A673 (cell line): Measurements from ENCODE around the gene STING1. TPM values are rescaled to one million over a fixed set of nuclear protein-coding genes. Genes with fewer than 3 reads are reported as not detected.

Source experiments
- BruUV-seq: library from RNA; stranded (reverse); fragments of 400-500 nt; replicated peaks from 2 replicates; lab custom pipeline; 2021; lab: Mats Ljungman, UMichigan
- CTCF ChIA-PET: fragments of 300-600 bp; sonication (Branson Sonifier 250); formaldehyde crosslinking; loops from one replicate; lab custom pipeline; 2022; ENCODE audit warnings: antibody characterized with exemption; lab: Charles Lee
- POLR2A ChIA-PET: fragments of 300-600 bp; sonication (Branson Sonifier 250); formaldehyde crosslinking; loops from one replicate; lab custom pipeline; 2022; ENCODE audit warnings: antibody characterized with exemption; ENCODE audit not compliant: low non-redundant PET; lab: Charles Lee
- DNase-seq: peaks from one replicate; pipeline ENCODE4 v3.0.0-alpha.2; 2015; ENCODE audit warnings: low spot score
- H3K27ac ChIP-seq: fragments of 200-600 bp; sonication (generic); 2 replicates; pipeline ENCODE4 v1.5.1; 2016; ENCODE audit warnings: mixed run types, low read depth, mild to moderate bottlenecking, mixed read lengths, antibody characterized with exemption, low read length; ENCODE audit not compliant: poor library complexity, severe bottlenecking
- H3K27me3 ChIP-seq: fragments of 200-600 bp; sonication (generic); replicated peaks from 2 replicates; pipeline ENCODE4 v1.6.1; 2017; ENCODE audit warnings: mixed run types, low read depth, mild to moderate bottlenecking, mixed read lengths, antibody characterized with exemption, low read length; ENCODE audit not compliant: insufficient read depth, poor library complexity
- H3K36me3 ChIP-seq: fragments of 200-600 bp; sonication (generic); 2 replicates; pipeline ENCODE4 v1.6.1; 2016; ENCODE audit warnings: mixed run types, mild to moderate bottlenecking, mixed read lengths, antibody characterized with exemption, low read length; ENCODE audit not compliant: insufficient read depth, poor library complexity, severe bottlenecking
- H3K4me1 ChIP-seq: fragments of 200-600 bp; sonication (generic); 2 replicates; pipeline ENCODE4 v1.6.1; 2017; ENCODE audit warnings: mixed run types, mild to moderate bottlenecking, mixed read lengths, antibody characterized with exemption, low read length; ENCODE audit not compliant: insufficient read depth, poor library complexity, severe bottlenecking
- H3K4me3 ChIP-seq: fragments of 200-600 bp; sonication (generic); 2 replicates; pipeline ENCODE4 v1.5.1; 2016; ENCODE audit warnings: low read depth, mixed run types, mild to moderate bottlenecking, mixed read lengths, low read length; ENCODE audit not compliant: poor library complexity, severe bottlenecking
- H3K9me3 ChIP-seq: fragments of 200-600 bp; sonication (generic); 2 replicates; pipeline ENCODE4 v1.6.1; 2016; ENCODE audit warnings: mixed run types, low read depth, mild to moderate bottlenecking, mixed read lengths, antibody characterized with exemption, low read length; ENCODE audit not compliant: poor library complexity, severe bottlenecking
- EZH2 ChIP-seq: fragments of 200-600 bp; sonication (generic); IDR thresholded peaks from 2 replicates; pipeline ENCODE4 v1.6.1; 2017; ENCODE audit warnings: borderline replicate concordance, low read depth, mild to moderate bottlenecking, mixed read lengths, antibody characterized with exemption, low read length; ENCODE audit not compliant: poor library complexity, severe bottlenecking
- intact Hi-C: fragments of 100-400 bp; cut with micrococcal nuclease; formaldehyde crosslinking; loops from one replicate; pipeline ENCODE4 v1.10.0; 2022; ENCODE audit not compliant: unreplicated experiment
- total RNA-seq: library from RNA; stranded (reverse); gene quantifications from 2 replicates; pipeline ENCODE4 v1.2.3, GENCODE V29; 2021
- TF ChIP-seq, protein P1 (sequence below): fragments of 300-800, 200-600 bp; sonication (generic); conservative IDR thresholded peaks from 2 replicates; pipeline ENCODE4 v1.5.1; 2017; ENCODE audit warnings: low read depth, mild to moderate bottlenecking, antibody characterized with exemption, low read length, moderate library complexity, mixed read lengths

The STING1 gene
- total RNA-seq, 1 experiment from 2014 or later, result 30.7 TPM

DNA sequence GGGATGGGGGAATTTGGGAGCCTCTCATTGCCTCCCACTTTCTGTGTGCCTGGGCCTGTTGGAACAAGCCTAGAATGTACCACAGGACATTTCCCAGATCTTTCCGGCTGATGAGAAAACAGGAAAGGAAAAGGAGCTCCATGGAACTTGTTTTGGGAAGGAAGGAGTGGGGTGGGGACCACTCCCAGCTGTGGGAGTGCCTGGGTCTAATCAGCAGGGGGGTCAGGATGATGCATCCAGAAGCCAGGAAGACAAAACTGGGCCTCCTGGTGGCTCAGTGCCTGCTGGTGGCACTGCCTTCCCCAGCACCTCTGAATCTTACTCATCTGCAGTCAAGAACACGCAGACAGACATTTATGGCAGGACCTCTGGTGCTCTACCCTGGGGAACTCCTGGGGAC lies 9.0 kb downstream of the STING1 start:
- Histone ChIP-seq H3K27me3 (no peaks in the 10 kb centered on the region), H3K4me3 (no peak overlapping the region), H3K4me1 (peaks cover 14% of the 10 kb centered on the region), H3K27ac (no peak overlapping the region), H3K9me3 (no peaks in the 10 kb centered on the region), H3K36me3 (peaks cover 20% of the 10 kb centered on the region)
- CTCF ChIA-PET, result no interaction called here
- BruUV-seq, result no TSS peak
- DNase-seq, result no peak
- POLR2A ChIA-PET, result no interaction called here
- intact Hi-C loops, result no loop called here
- TF ChIP-seq EZH2, result no peak
- TF ChIP-seq, protein P1, sequence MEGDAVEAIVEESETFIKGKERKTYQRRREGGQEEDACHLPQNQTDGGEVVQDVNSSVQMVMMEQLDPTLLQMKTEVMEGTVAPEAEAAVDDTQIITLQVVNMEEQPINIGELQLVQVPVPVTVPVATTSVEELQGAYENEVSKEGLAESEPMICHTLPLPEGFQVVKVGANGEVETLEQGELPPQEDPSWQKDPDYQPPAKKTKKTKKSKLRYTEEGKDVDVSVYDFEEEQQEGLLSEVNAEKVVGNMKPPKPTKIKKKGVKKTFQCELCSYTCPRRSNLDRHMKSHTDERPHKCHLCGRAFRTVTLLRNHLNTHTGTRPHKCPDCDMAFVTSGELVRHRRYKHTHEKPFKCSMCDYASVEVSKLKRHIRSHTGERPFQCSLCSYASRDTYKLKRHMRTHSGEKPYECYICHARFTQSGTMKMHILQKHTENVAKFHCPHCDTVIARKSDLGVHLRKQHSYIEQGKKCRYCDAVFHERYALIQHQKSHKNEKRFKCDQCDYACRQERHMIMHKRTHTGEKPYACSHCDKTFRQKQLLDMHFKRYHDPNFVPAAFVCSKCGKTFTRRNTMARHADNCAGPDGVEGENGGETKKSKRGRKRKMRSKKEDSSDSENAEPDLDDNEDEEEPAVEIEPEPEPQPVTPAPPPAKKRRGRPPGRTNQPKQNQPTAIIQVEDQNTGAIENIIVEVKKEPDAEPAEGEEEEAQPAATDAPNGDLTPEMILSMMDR, result no peak

DNA sequence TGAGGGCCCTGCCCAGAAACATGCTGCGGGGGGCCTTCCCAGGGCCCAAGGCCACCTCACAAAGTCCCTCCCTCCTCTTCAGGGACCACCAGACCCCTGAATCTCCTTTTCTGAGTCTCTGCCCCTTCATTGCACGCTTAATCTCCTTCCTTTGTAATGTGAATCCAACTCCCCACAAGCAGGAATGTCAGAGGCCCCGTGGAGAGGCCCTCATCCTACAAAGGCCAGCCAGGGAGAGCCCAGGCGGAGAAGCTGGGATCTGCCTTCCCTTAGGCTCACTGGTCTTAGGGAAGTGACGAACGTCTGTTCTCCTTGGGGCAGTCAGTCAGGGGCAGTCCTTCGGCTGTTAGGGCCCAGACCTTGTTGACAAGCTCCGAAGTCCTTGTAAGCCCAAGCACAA lies 9.5 kb downstream of the STING1 start:
- intact Hi-C loops, result no loop called here
- ChIA-PET CTCF (no interaction called here), POLR2A (no interaction called here)
- Histone ChIP-seq H3K4me3 (no peak overlapping the region), H3K9me3 (no peaks in the 10 kb centered on the region), H3K27me3 (no peaks in the 10 kb centered on the region), H3K4me1 (peaks cover 14% of the 10 kb centered on the region), H3K36me3 (peaks cover 16% of the 10 kb centered on the region), H3K27ac (no peak overlapping the region)
- TF ChIP-seq, protein P1, result no peak
- no peak for TF ChIP-seq EZH2
- DNase-seq, result no peak
- BruUV-seq, result no TSS peak

DNA sequence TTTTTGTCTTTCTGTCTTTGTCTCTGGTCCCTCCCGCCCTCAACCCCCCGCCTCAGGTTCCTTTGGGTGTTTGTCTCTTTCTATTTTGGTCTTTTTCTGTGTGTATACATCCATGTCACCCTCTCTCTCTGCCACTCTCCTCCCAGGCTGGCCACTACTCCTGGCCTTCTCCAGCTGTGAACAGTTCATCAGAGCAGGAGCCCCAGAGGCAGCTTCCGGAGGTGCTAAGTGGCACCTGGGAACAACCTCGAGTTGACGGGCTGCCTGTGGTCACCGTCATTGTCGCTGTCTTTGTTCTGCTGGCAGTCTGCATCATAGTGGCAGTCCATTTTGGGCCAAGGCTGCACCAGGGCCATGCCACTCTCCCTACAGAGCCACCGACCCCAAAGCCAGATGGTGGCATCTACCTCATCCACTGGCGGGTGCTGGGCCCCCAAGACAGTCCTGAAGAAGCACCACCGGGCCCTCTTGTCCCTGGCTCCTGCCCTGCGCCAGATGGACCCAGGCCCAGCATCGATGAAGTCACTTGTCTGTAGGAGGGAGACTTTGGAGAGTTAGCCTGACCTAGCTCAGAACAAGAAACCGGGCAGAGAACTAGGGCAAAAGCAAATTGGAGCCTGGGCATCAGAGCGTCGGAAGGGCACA lies 10.1 kb downstream of the STING1 start:
- DNase-seq, result no peak
- CTCF ChIA-PET, result no interaction called here
- H3K9me3 ChIP-seq, result no peaks in the 10 kb centered on the region
- H3K36me3 ChIP-seq, result peaks cover 12% of the 10 kb centered on the region
- POLR2A ChIA-PET, result no interaction called here
- H3K4me3 ChIP-seq, result no peak overlapping the region
- H3K4me1 ChIP-seq, result peaks cover 14% of the 10 kb centered on the region
- no TSS peak for BruUV-seq
- H3K27me3 ChIP-seq, result no peaks in the 10 kb centered on the region
- no peak overlapping the region for H3K27ac ChIP-seq
- intact Hi-C loops, result no loop called here
- TF ChIP-seq EZH2, result no peak
- TF ChIP-seq, protein P1, result no peak
